22Rv1 (cell line): ENCODE data around the gene PLCH2.
A peak's percentile ranks its signal among the peaks of the same experiment; 100 is the strongest.

Source experiments
- H3K27ac ChIP-seq: fragments of 450-650 bp; 2 replicates; pipeline ENCODE4 v1.5.1; 2017
- CTCF ChIP-seq: fragments of 450-650 bp; IDR thresholded peaks from 2 replicates; pipeline ENCODE4 v1.5.1; 2017; ENCODE audit warnings: mild to moderate bottlenecking
- ZFX ChIP-seq: fragments of 450-650 bp; IDR thresholded peaks from 2 replicates; pipeline ENCODE4 v1.6.1; 2017; ENCODE audit warnings: antibody characterized with exemption, borderline replicate concordance

The PLCH2 gene

GRCh38 chr1:2537784-2538115 lies 61.7 kb downstream of the PLCH2 start:
- TF ChIP-seq CTCF (no peak), ZFX (no peak)
- no peak overlapping the region for H3K27ac ChIP-seq

- H3K27ac ChIP-seq = no peak overlapping the region
- TF ChIP-seq CTCF = no peak
- TF ChIP-seq ZFX = no peak
These were observed 62.3 kb downstream of the PLCH2 start for GRCh38 chr1:2538376-2538775.

GRCh38 chr1:2538872-2539271 lies 62.8 kb downstream of the PLCH2 start:
- no peak overlapping the region for H3K27ac ChIP-seq
- no peak for TF ChIP-seq ZFX
- TF ChIP-seq CTCF = no peak

GRCh38 chr1:2539312-2539907 lies 63.3 kb downstream of the PLCH2 start:
- TF ChIP-seq CTCF (peak; percentile 20; the same call in 1 of the 2 replicates), ZFX (no peak)
- H3K27ac ChIP-seq = no peak overlapping the region

GRCh38 chr1:2540816-2541492 lies 64.9 kb downstream of the PLCH2 start:
- no peak for TF ChIP-seq CTCF
- TF ChIP-seq ZFX = no peak
- no peak overlapping the region for H3K27ac ChIP-seq

- no peak for TF ChIP-seq CTCF
- TF ChIP-seq ZFX = no peak
- no peak overlapping the region for H3K27ac ChIP-seq
These were observed 65.6 kb downstream of the PLCH2 start for GRCh38 chr1:2541619-2542245.
